NCI-H345 treated with DMSO at 0.1 percent for 48 hours (cell line): ENCODE results near the gene SFT2D2.

Source experiments
- DNase-seq: peaks from one replicate; lab custom pipeline; 2025; ENCODE audit not compliant: unreplicated experiment; lab: John Stamatoyannopoulos, UW

Gene SFT2D2

GRCh38 chr1:168301664-168302320 lies 76.0 kb downstream of the SFT2D2 start:
- no peak for DNase-seq
